ENCODE data around the gene EFCAB3. TPM values are rescaled to one million over a fixed set of nuclear protein-coding genes. Genes with fewer than 3 reads are reported as not detected.

Gene EFCAB3
- total RNA-seq, 1 experiment from 2014 or later = not detected

- no TSS peak for BruUV-seq (replicated peaks)
- CTCF ChIA-PET = no interaction called here
- no peak overlapping the region for H3K4me3 Mint-ChIP-seq (ENCODE audit: low read depth, unreplicated experiment)
- no peaks in the 10 kb centered on the region for H3K9me3 Mint-ChIP-seq (ENCODE audit: low read depth, unreplicated experiment)
- TF ChIP-seq, protein P1, sequence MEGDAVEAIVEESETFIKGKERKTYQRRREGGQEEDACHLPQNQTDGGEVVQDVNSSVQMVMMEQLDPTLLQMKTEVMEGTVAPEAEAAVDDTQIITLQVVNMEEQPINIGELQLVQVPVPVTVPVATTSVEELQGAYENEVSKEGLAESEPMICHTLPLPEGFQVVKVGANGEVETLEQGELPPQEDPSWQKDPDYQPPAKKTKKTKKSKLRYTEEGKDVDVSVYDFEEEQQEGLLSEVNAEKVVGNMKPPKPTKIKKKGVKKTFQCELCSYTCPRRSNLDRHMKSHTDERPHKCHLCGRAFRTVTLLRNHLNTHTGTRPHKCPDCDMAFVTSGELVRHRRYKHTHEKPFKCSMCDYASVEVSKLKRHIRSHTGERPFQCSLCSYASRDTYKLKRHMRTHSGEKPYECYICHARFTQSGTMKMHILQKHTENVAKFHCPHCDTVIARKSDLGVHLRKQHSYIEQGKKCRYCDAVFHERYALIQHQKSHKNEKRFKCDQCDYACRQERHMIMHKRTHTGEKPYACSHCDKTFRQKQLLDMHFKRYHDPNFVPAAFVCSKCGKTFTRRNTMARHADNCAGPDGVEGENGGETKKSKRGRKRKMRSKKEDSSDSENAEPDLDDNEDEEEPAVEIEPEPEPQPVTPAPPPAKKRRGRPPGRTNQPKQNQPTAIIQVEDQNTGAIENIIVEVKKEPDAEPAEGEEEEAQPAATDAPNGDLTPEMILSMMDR (IDR thresholded peaks at IDR 0.05; ENCODE audit: unreplicated experiment) = no peak
- no peak for DNase-seq
- H3K27ac Mint-ChIP-seq (ENCODE audit: unreplicated experiment) = no peak overlapping the region
- no peaks in the 10 kb centered on the region for H3K36me3 Mint-ChIP-seq (ENCODE audit: insufficient read depth, unreplicated experiment)
- no peaks in the 10 kb centered on the region for H3K27me3 Mint-ChIP-seq (ENCODE audit: unreplicated experiment)
- intact Hi-C loops (cut with micrococcal nuclease; ENCODE audit: unreplicated experiment) = no loop called here
- H3K4me1 Mint-ChIP-seq (ENCODE audit: low read depth, unreplicated experiment) = no peaks in the 10 kb centered on the region
These were observed 14.2 kb upstream of the EFCAB3 start for GRCh38 chr17:62366191-62366590.

DNA sequence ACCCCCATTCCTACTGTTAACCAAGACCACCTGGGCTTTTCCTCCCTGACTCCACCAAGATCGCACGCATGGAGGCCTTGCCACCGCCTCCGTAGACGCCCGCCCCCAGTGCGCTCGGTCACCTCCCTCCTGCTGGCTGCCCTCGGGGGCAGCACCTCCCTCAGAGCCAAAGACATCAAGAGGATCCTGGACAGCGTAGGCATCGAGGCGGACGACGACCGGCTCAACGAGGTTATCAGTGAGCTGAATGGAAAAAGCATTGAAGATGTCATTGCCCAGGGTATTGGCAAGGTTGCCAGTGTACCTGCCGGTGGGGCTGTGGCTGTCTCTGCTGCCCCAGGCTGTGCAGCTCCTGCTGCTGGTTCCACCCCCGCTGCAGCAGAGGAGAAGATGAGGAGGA, 1.2 kb downstream of the EFCAB3 start:
- Mint-ChIP-seq H3K4me1 (ENCODE audit: low read depth, unreplicated experiment) (no peaks in the 10 kb centered on the region), H3K36me3 (ENCODE audit: insufficient read depth, unreplicated experiment) (no peaks in the 10 kb centered on the region), H3K9me3 (ENCODE audit: low read depth, unreplicated experiment) (no peaks in the 10 kb centered on the region), H3K27ac (ENCODE audit: unreplicated experiment) (no peak overlapping the region), H3K27me3 (ENCODE audit: unreplicated experiment) (no peaks in the 10 kb centered on the region), H3K4me3 (ENCODE audit: low read depth, unreplicated experiment) (no peak overlapping the region)
- DNase-seq = no peak
- intact Hi-C loops (cut with micrococcal nuclease; ENCODE audit: unreplicated experiment) = no loop called here
- no TSS peak for BruUV-seq (replicated peaks)
- CTCF ChIA-PET = no interaction called here
- TF ChIP-seq, protein P1 (IDR thresholded peaks at IDR 0.05; ENCODE audit: unreplicated experiment) = no peak

GRCh38 chr17:62388856-62389255, 8.5 kb downstream of the EFCAB3 start:
- Mint-ChIP-seq H3K36me3 (ENCODE audit: insufficient read depth, unreplicated experiment) (no peaks in the 10 kb centered on the region), H3K27ac (ENCODE audit: unreplicated experiment) (no peak overlapping the region), H3K4me1 (ENCODE audit: low read depth, unreplicated experiment) (no peaks in the 10 kb centered on the region), H3K27me3 (ENCODE audit: unreplicated experiment) (peaks cover 39% of the 10 kb centered on the region), H3K4me3 (ENCODE audit: low read depth, unreplicated experiment) (no peak overlapping the region), H3K9me3 (ENCODE audit: low read depth, unreplicated experiment) (no peaks in the 10 kb centered on the region)
- intact Hi-C loops (cut with micrococcal nuclease; ENCODE audit: unreplicated experiment) = no loop called here
- TF ChIP-seq, protein P1 (IDR thresholded peaks at IDR 0.05; ENCODE audit: unreplicated experiment) = no peak
- no peak for DNase-seq
- CTCF ChIA-PET = no interaction called here
- no TSS peak for BruUV-seq (replicated peaks)

DNA sequence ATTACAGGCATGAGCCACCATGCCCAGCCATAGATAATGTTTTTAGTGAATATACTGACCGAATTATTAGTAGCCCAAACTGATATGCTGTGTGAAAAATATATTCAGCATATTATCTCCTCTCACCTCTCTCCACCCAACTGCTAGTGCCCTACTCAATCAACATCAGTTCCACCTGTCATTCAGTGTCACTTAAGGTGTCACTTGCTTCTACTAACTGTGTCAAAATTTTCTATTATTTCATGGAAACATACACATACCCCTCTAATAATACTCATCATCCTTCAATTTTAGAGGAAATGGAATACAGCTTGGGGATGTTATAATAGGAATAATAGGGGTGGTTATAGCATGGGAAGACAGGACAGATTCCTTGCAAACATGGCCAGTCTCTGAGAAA, 12.6 kb downstream of the EFCAB3 start:
- CTCF ChIA-PET = no interaction called here
- Mint-ChIP-seq H3K36me3 (ENCODE audit: insufficient read depth, unreplicated experiment) (no peaks in the 10 kb centered on the region), H3K9me3 (ENCODE audit: low read depth, unreplicated experiment) (no peaks in the 10 kb centered on the region), H3K27ac (ENCODE audit: unreplicated experiment) (no peak overlapping the region), H3K27me3 (ENCODE audit: unreplicated experiment) (peaks cover 52% of the 10 kb centered on the region), H3K4me1 (ENCODE audit: low read depth, unreplicated experiment) (no peaks in the 10 kb centered on the region), H3K4me3 (ENCODE audit: low read depth, unreplicated experiment) (no peak overlapping the region)
- TF ChIP-seq, protein P1 (IDR thresholded peaks at IDR 0.05; ENCODE audit: unreplicated experiment) = no peak
- intact Hi-C loops (cut with micrococcal nuclease; ENCODE audit: unreplicated experiment) = no loop called here
- no peak for DNase-seq
- no TSS peak for BruUV-seq (replicated peaks)

- H3K4me1 Mint-ChIP-seq (ENCODE audit: low read depth, unreplicated experiment) = no peaks in the 10 kb centered on the region
- BruUV-seq (replicated peaks) = no TSS peak
- H3K27me3 Mint-ChIP-seq (ENCODE audit: unreplicated experiment) = peaks cover 41% of the 10 kb centered on the region
- CTCF ChIA-PET = no interaction called here
- no peak for DNase-seq
- intact Hi-C loops (cut with micrococcal nuclease; ENCODE audit: unreplicated experiment) = no loop called here
- no peak overlapping the region for H3K4me3 Mint-ChIP-seq (ENCODE audit: low read depth, unreplicated experiment)
- H3K9me3 Mint-ChIP-seq (ENCODE audit: low read depth, unreplicated experiment) = no peaks in the 10 kb centered on the region
- no peak overlapping the region for H3K27ac Mint-ChIP-seq (ENCODE audit: unreplicated experiment)
- H3K36me3 Mint-ChIP-seq (ENCODE audit: insufficient read depth, unreplicated experiment) = no peaks in the 10 kb centered on the region
- TF ChIP-seq, protein P1 (IDR thresholded peaks at IDR 0.05; ENCODE audit: unreplicated experiment) = no peak
These were observed 18.5 kb downstream of the EFCAB3 start for GRCh38 chr17:62398891-62399290.

Data from Calu3 (cell line).